ENCODE results near the gene DGKQ.

DNA sequence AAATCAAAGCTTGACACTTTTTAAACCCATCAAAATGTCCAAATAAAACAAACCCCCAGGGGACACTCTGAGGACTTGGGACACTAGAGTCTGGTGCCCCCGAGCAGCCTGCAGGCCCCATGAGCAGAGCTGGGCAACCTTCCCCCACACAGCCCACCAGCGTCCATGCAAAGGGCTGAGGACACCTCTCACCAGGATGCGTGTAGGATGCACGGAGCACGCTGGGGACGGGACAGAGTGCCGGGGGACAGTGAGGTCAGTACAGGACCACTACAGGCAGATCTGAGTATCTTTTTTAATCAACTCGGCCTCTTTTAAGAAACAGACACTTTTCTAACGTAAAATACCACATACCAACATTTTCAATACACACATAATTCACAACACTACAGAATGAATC lies 48.2 kb downstream of the DGKQ start:
- TF ChIP-seq, protein P1, sequence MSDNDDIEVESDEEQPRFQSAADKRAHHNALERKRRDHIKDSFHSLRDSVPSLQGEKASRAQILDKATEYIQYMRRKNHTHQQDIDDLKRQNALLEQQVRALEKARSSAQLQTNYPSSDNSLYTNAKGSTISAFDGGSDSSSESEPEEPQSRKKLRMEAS (IDR thresholded peaks at IDR 0.05) = no peak
- TF ChIP-seq, protein P2, sequence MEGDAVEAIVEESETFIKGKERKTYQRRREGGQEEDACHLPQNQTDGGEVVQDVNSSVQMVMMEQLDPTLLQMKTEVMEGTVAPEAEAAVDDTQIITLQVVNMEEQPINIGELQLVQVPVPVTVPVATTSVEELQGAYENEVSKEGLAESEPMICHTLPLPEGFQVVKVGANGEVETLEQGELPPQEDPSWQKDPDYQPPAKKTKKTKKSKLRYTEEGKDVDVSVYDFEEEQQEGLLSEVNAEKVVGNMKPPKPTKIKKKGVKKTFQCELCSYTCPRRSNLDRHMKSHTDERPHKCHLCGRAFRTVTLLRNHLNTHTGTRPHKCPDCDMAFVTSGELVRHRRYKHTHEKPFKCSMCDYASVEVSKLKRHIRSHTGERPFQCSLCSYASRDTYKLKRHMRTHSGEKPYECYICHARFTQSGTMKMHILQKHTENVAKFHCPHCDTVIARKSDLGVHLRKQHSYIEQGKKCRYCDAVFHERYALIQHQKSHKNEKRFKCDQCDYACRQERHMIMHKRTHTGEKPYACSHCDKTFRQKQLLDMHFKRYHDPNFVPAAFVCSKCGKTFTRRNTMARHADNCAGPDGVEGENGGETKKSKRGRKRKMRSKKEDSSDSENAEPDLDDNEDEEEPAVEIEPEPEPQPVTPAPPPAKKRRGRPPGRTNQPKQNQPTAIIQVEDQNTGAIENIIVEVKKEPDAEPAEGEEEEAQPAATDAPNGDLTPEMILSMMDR (IDR thresholded peaks at IDR 0.05; ENCODE audit: control extremely low read depth in 1 of 3, insufficient read depth in 1 of 3, low read depth in 1 of 3, low read length in 3 of 3) = no peak
- TF ChIP-seq BRCA1 (IDR thresholded peaks at IDR 0.05; ENCODE audit: low read depth, low read length) = no peak
- TF ChIP-seq, protein P3, sequence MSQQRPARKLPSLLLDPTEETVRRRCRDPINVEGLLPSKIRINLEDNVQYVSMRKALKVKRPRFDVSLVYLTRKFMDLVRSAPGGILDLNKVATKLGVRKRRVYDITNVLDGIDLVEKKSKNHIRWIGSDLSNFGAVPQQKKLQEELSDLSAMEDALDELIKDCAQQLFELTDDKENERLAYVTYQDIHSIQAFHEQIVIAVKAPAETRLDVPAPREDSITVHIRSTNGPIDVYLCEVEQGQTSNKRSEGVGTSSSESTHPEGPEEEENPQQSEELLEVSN (IDR thresholded peaks at IDR 0.05) = no peak
- TF ChIP-seq EZH2 (IDR thresholded peaks at IDR 0.05; ENCODE audit: low read depth, low read length, severe bottlenecking) = no peak
- no peak for TF ChIP-seq TAF1 (IDR thresholded peaks at IDR 0.05; ENCODE audit: low read depth, low read length)

All from H1 (cell line).